DND-41 (cell line): ENCODE data around the gene DOP1A.

Experiments
- ATAC-seq: fragments of 200-7000 bp; cut with Tn5 transposase; 3 replicates; pipeline ENCODE4 v1.9.1; 2021; ENCODE audit warnings: low read depth; ENCODE audit not compliant: insufficient read depth
- DNase-seq: peaks from one replicate; pipeline ENCODE4 v3.0.0-alpha.2; 2020
- H2AFZ ChIP-seq: 2 replicates; pipeline ENCODE4 v1.6.0; 2012; ENCODE audit warnings: low read depth, low read length
- H3K27ac ChIP-seq: 2 replicates; pipeline ENCODE4 v1.5.1; 2012; ENCODE audit warnings: low read length, inconsistent platforms
- H3K27me3 ChIP-seq: fragments of 200-600 bp; sonication (generic); 2 replicates; pipeline ENCODE4 v1.6.0; 2012; ENCODE audit warnings: low read length, mild to moderate bottlenecking, inconsistent platforms; ENCODE audit not compliant: insufficient read depth, poor library complexity
- H3K36me3 ChIP-seq: 2 replicates; pipeline ENCODE4 v1.5.1; 2012; ENCODE audit warnings: low read length, inconsistent platforms; ENCODE audit not compliant: insufficient read depth
- H3K4me1 ChIP-seq: 2 replicates; pipeline ENCODE4 v1.5.1; 2012; ENCODE audit warnings: mild to moderate bottlenecking, low read length; ENCODE audit not compliant: insufficient read depth
- H3K4me2 ChIP-seq: 2 replicates; pipeline ENCODE4 v1.6.0; 2012; ENCODE audit warnings: mild to moderate bottlenecking, moderate library complexity, low read length, inconsistent platforms; ENCODE audit not compliant: insufficient read depth
- H3K4me3 ChIP-seq, 2 experiments: fragments of 200-600 bp in 1 of 2; shearing (Covaris generic) in 1 of 2; 2 replicates each; pipeline ENCODE4 v1.5.1; 2012 to 2016; ENCODE audit warnings: inconsistent platforms in 2 of 2, low read length in 2 of 2, mild to moderate bottlenecking in 2 of 2, low read depth in 1 of 2, moderate library complexity in 1 of 2
- H3K79me2 ChIP-seq: 2 replicates; pipeline ENCODE4 v1.6.0; 2012; ENCODE audit warnings: low read length, inconsistent platforms; ENCODE audit not compliant: insufficient read depth
- H3K9ac ChIP-seq: 2 replicates; pipeline ENCODE4 v1.6.0; 2012; ENCODE audit warnings: low read depth, mild to moderate bottlenecking, inconsistent platforms, low read length, moderate library complexity
- H3K9me3 ChIP-seq: 2 replicates; pipeline ENCODE4 v1.5.1; 2012; ENCODE audit warnings: low read length, moderate library complexity, mild to moderate bottlenecking, inconsistent platforms; ENCODE audit not compliant: insufficient read depth, severe bottlenecking
- H4K20me1 ChIP-seq: 2 replicates; pipeline ENCODE4 v1.6.0; 2012; ENCODE audit warnings: low read length; ENCODE audit not compliant: insufficient read depth
- EZH2 ChIP-seq: IDR thresholded peaks from 3 replicates; pipeline ENCODE4 v1.6.1; 2012; ENCODE audit warnings: borderline replicate concordance, low read depth, mild to moderate bottlenecking, moderate library complexity, low read length, inconsistent platforms; ENCODE audit not compliant: severe bottlenecking
- TF ChIP-seq, protein P1 (sequence below): IDR thresholded peaks from 2 replicates; pipeline ENCODE4 v1.5.1; 2012; ENCODE audit warnings: borderline replicate concordance, low read length, moderate library complexity, mild to moderate bottlenecking; ENCODE audit not compliant: poor library complexity, severe bottlenecking; ENCODE audit errors: extremely low read depth

The DOP1A gene

DNA sequence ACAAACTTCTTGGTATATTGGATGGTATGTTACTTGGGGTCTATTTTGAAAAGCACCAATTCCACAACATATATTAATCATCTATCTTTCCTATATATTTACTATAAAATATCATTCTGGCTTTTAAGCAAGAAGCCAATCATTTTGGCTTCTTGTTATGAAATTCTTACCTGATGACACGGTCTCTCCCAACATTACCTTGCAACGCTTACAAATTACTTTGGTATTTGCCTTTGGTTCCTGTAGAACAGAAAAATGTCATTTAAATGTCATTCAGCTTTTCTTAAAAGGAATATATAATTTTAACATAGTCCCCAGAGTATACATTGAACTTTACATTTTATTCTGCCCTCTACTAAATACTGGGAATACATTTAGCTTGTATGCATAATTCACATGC is 29.2 kb upstream of the DOP1A start:
- DNase-seq (no peak), ATAC-seq (no peak)
- H3K36me3 ChIP-seq: peaks cover 17% of the 10 kb centered on the region; the same call in 1 of the 2 replicates
- H3K4me3 ChIP-seq: no peak overlapping the region
- H3K27ac ChIP-seq: no peak overlapping the region
- H3K9me3 ChIP-seq: peaks cover 9% of the 10 kb centered on the region
- H2AFZ ChIP-seq: no peak overlapping the region
- 0 out of 2 replicates have a peak, but pooled peaks cover 4% of the 10 kb centered on the region for H3K4me1 ChIP-seq
- no peak overlapping the region for H3K4me2 ChIP-seq
- H4K20me1 ChIP-seq: no peaks in the 10 kb centered on the region
- no peak for TF ChIP-seq EZH2
- TF ChIP-seq, protein P1, sequence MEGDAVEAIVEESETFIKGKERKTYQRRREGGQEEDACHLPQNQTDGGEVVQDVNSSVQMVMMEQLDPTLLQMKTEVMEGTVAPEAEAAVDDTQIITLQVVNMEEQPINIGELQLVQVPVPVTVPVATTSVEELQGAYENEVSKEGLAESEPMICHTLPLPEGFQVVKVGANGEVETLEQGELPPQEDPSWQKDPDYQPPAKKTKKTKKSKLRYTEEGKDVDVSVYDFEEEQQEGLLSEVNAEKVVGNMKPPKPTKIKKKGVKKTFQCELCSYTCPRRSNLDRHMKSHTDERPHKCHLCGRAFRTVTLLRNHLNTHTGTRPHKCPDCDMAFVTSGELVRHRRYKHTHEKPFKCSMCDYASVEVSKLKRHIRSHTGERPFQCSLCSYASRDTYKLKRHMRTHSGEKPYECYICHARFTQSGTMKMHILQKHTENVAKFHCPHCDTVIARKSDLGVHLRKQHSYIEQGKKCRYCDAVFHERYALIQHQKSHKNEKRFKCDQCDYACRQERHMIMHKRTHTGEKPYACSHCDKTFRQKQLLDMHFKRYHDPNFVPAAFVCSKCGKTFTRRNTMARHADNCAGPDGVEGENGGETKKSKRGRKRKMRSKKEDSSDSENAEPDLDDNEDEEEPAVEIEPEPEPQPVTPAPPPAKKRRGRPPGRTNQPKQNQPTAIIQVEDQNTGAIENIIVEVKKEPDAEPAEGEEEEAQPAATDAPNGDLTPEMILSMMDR: no peak
- no peaks in the 10 kb centered on the region for H3K79me2 ChIP-seq
- no peak overlapping the region for H3K9ac ChIP-seq
- no peaks in the 10 kb centered on the region for H3K27me3 ChIP-seq

DNA sequence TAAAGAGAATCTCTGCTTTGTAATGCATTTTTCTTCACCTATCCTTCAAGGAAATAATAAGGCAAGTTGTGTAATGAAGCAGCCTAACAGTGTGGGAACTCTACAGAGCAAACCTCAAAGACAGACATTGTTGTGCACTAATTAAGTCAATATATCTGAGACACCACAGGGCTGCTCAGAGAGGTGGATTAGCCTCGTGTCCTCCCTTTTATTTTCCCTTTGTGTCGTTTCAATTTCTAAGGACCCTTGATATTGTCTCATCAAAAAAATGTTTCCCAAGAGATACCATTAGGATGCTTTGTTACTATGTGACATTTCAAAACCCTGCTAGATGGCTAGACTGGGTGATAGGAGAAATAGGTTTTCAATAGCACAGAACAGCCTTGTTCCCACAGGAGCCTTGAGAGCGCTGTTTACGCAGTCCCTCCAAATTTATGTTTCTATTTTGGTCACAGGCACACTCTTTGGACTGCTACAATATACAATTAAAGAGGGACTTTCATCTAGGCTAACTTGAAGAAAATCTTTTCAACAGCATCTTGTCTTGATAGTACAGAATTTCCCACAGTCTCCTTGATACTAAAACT is 24.9 kb upstream of the DOP1A start:
- no peaks in the 10 kb centered on the region for H3K9me3 ChIP-seq
- H2AFZ ChIP-seq: no peak overlapping the region
- no peaks in the 10 kb centered on the region for H3K79me2 ChIP-seq
- TF ChIP-seq, protein P1: no peak
- no peak for TF ChIP-seq EZH2
- no peak for ATAC-seq
- H3K27ac ChIP-seq: no peak overlapping the region
- H3K36me3 ChIP-seq: peaks cover 5% of the 10 kb centered on the region
- no peak overlapping the region for H3K4me3 ChIP-seq
- no peak for DNase-seq
- H3K9ac ChIP-seq: no peak overlapping the region
- H3K4me2 ChIP-seq: no peak overlapping the region
- no peaks in the 10 kb centered on the region for H4K20me1 ChIP-seq
- H3K4me1 ChIP-seq: 0 out of 2 replicates have a peak, but pooled peaks cover 4% of the 10 kb centered on the region
- no peaks in the 10 kb centered on the region for H3K27me3 ChIP-seq

DNA sequence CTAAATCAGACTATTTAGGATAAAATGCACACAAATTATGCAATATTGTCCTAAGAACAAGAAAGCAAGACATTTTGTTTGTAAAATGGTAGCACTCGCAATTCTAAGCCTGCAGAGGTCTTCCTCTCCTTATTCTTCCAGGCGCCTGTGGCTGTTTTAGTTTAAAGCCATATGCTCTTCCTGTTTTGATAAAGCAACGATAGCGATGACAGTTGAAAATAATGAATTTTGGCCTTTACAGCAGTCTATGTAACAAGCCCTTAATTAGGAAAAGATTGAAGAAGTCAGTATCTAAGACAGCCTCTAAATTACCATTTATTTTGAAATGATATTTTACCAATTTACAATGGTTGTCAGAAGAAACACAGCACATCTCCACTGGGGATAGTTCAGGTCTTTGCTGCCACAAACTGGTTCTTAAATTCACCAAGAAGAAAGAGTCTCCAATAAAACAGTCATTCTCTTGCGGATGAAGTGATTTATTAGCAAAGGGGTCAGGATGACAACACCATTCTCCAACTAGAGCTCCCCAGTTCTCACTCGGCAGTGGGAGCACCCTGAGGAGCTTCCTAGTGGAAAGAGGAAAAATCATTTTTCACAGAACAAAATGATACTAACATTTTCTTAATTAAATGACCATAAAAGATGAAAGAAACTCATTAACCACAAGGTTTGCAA is 23.2 kb upstream of the DOP1A start:
- Histone ChIP-seq H3K27ac (no peak overlapping the region), H4K20me1 (no peaks in the 10 kb centered on the region), H3K4me2 (no peak overlapping the region), H3K27me3 (no peaks in the 10 kb centered on the region), H3K4me1 (0 out of 2 replicates have a peak, but pooled peaks cover 4% of the 10 kb centered on the region), H3K4me3 (no peak overlapping the region), H3K36me3 (peaks cover 5% of the 10 kb centered on the region), H3K9ac (no peak overlapping the region), H3K9me3 (no peaks in the 10 kb centered on the region), H3K79me2 (no peaks in the 10 kb centered on the region), H2AFZ (no peak overlapping the region)
- ATAC-seq (no peak), DNase-seq (no peak)
- no peak for TF ChIP-seq EZH2
- TF ChIP-seq, protein P1: no peak
